A549 (cell line): Measurements from ENCODE around the gene CDIPT.

Experiments
- KDM1A ChIP-seq: fragments of 200-600 bp; sonication (generic); IDR thresholded peaks from 2 replicates; pipeline ENCODE4 v1.6.1; 2016; ENCODE audit warnings: low read depth, mild to moderate bottlenecking
- RFX5 ChIP-seq: fragments of 450-650 bp; IDR thresholded peaks from 2 replicates; pipeline ENCODE4 v1.7.1; 2014; ENCODE audit warnings: antibody characterized with exemption, mild to moderate bottlenecking, moderate library complexity
- TF ChIP-seq, protein P1 (sequence below): fragments of 150-350 bp; IDR thresholded peaks from 2 replicates; pipeline ENCODE4 v1.6.1; 2014; ENCODE audit warnings: low read depth, mild to moderate bottlenecking, low read length

DNA sequence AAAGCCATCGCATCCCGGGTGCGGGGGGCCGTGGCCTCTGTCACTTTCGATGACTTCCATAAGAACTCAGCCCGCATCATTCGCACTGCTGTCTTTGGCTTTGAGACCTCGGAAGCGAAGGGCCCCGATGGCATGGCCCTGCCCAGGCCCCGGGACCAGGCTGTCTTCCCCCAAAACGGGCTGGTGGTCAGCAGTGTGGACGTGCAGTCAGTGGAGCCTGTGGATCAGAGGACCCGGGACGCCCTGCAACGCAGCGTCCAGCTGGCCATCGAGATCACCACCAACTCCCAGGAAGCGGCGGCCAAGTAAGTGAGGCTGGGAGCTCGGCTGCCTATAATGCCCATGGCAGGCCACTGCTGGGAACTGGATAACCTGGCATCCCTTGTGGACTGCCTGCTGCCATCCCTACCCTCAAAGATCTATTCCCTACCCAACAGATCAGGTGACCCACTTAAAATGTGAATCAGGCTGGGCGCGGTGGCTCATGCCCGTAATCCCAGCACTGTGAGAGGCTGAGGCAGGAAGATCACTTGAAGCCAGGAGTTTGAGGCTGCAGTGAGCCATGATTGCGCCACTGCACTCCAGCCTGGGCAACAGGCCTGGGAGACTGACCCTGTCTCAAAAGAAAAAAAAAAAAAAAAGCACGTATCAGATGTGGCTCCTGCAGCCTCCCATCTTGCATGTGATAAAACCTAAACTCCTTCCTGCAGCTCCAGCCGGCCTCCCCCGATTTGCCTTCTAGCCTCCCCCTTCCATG lies 18.3 kb downstream of the CDIPT start:
- no peak for TF ChIP-seq KDM1A
- TF ChIP-seq, protein P1, sequence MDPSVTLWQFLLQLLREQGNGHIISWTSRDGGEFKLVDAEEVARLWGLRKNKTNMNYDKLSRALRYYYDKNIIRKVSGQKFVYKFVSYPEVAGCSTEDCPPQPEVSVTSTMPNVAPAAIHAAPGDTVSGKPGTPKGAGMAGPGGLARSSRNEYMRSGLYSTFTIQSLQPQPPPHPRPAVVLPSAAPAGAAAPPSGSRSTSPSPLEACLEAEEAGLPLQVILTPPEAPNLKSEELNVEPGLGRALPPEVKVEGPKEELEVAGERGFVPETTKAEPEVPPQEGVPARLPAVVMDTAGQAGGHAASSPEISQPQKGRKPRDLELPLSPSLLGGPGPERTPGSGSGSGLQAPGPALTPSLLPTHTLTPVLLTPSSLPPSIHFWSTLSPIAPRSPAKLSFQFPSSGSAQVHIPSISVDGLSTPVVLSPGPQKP: no peak
- no peak for TF ChIP-seq RFX5
